C4-2B (cell line): ENCODE data around the gene CELSR1.
"Not testable (repeated sequence)": the region's sequence is repeated elsewhere in the genome, so short reads cannot be mapped to it uniquely, and the experiment has no call there.

ENCODE experiments used
- H3K27ac ChIP-seq: fragments of 450-650 bp; 2 replicates; pipeline ENCODE4 v1.5.1; 2017
- ZFX ChIP-seq: fragments of 450-650 bp; IDR thresholded peaks from 2 replicates; pipeline ENCODE4 v1.6.1; 2017
- TF ChIP-seq, protein P1 (sequence below): fragments of 450-650 bp; conservative IDR thresholded peaks from 2 replicates; pipeline ENCODE4 v1.5.1; 2017; ENCODE audit warnings: mild to moderate bottlenecking

CELSR1 gene

GRCh38 chr22:46518542-46519325 lies 18.7 kb downstream of the CELSR1 start:
- TF ChIP-seq, protein P1, sequence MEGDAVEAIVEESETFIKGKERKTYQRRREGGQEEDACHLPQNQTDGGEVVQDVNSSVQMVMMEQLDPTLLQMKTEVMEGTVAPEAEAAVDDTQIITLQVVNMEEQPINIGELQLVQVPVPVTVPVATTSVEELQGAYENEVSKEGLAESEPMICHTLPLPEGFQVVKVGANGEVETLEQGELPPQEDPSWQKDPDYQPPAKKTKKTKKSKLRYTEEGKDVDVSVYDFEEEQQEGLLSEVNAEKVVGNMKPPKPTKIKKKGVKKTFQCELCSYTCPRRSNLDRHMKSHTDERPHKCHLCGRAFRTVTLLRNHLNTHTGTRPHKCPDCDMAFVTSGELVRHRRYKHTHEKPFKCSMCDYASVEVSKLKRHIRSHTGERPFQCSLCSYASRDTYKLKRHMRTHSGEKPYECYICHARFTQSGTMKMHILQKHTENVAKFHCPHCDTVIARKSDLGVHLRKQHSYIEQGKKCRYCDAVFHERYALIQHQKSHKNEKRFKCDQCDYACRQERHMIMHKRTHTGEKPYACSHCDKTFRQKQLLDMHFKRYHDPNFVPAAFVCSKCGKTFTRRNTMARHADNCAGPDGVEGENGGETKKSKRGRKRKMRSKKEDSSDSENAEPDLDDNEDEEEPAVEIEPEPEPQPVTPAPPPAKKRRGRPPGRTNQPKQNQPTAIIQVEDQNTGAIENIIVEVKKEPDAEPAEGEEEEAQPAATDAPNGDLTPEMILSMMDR: no peak
- no peak for TF ChIP-seq ZFX
- H3K27ac ChIP-seq: no peak overlapping the region

DNA sequence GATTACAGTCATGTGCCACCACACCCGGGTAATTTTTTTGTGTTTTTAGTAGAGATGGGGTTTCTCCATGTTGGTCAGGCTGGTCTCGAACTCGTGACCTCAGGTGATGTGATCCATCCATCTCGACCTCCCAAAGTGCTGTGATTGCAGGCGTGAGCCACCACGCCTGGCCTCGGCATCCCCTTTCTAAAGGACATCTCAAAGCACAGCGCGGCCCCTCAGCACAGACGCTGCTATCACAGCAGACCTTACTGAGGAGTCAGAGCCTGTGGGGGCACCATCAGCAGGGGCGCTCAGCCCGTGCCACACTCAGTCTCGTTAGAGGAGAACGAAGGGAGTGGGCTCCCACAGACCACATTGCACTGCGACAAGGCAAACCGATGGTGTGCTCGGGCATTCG lies 19.4 kb downstream of the CELSR1 start:
- no peak overlapping the region for H3K27ac ChIP-seq
- TF ChIP-seq, protein P1: no peak
- TF ChIP-seq ZFX: no peak

GRCh38 chr22:46517255-46517761 lies 20.1 kb downstream of the CELSR1 start:
- no peak overlapping the region for H3K27ac ChIP-seq
- TF ChIP-seq, protein P1: no peak
- TF ChIP-seq ZFX: no peak

- no peak overlapping the region for H3K27ac ChIP-seq
- no peak for TF ChIP-seq ZFX
- TF ChIP-seq, protein P1: no peak
Observed at GRCh38 chr22:46516638-46517037, 20.8 kb downstream of the CELSR1 start.

- H3K27ac ChIP-seq: not testable (repeated sequence)
Observed at GRCh38 chr22:46516112-46516487, 21.3 kb downstream of the CELSR1 start.

- H3K27ac ChIP-seq: no peak overlapping the region
- TF ChIP-seq, protein P1: no peak
- TF ChIP-seq ZFX: no peak
Observed at GRCh38 chr22:46515208-46516111, 22.0 kb downstream of the CELSR1 start.

- H3K27ac ChIP-seq: no peak overlapping the region
- TF ChIP-seq, protein P1: no peak
Observed at GRCh38 chr22:46514592-46515207, 22.7 kb downstream of the CELSR1 start.
